PC-9 (cell line): Measurements from ENCODE around the gene ASCC1.

Experiments used
- CTCF ChIP-seq: fragments of 200-600 bp; sonication (generic); conservative IDR thresholded peaks from 2 replicates; pipeline ENCODE4 v1.6.1; 2017; ENCODE audit warnings: mixed run types, antibody characterized with exemption, mild to moderate bottlenecking, moderate library complexity
- EZH2 ChIP-seq: fragments of 200-600 bp; sonication (generic); IDR thresholded peaks from 2 replicates; pipeline ENCODE4 v1.8.0; 2017; ENCODE audit warnings: antibody characterized with exemption, low read depth

- no peak for TF ChIP-seq CTCF
- TF ChIP-seq EZH2, result no peak
Observed at GRCh38 chr10:72049969-72050781, 165.9 kb downstream of the ASCC1 start.
